Astrocyte (in vitro differentiated cells and primary cell): ENCODE data around the gene TRPM3.

Experiments
- CTCF ChIP-seq: IDR thresholded peaks from 2 replicates; pipeline ENCODE4 v1.5.1; 2011; ENCODE audit warnings: low read depth, mild to moderate bottlenecking, inconsistent platforms, low read length, moderate library complexity; ENCODE audit not compliant: insufficient read depth
- EZH2 ChIP-seq: IDR thresholded peaks from 2 replicates; pipeline ENCODE4 v1.6.1; 2012; ENCODE audit warnings: mild to moderate bottlenecking, low read length, inconsistent platforms; ENCODE audit not compliant: insufficient read depth

DNA sequence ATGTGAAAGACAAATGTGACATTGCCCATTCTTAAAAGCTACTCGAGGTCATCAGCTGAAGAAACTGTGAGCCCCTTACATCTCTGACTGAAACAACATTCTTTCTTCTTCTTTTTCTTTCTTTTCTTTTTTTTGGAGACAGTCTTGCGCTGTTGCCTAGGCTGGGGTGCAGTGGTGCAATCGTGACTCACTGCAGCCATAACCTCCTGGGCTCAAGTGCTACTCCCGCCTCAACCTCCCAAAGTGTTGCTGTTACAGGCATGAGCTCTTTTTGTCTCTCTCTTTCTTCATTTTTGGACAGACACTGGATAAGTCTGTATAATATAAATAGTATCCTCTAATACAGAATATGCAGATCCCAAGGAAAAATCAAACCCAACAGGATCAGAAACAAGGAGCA, 443.3 kb downstream of the TRPM3 start:
- TF ChIP-seq CTCF (no peak), EZH2 (no peak)
